KG1 (cell line): ENCODE results near the gene ARRB1.
A peak's percentile ranks its signal among the peaks of the same experiment; 100 is the strongest.

Experiments
- DNase-seq: peaks from one replicate; lab custom pipeline; 2025; lab: John Stamatoyannopoulos, UW

ARRB1 gene

GRCh38 chr11:75246671-75247350 lies 104.7 kb downstream of the ARRB1 start:
- no peak for DNase-seq

GRCh38 chr11:75246006-75246670 lies 105.3 kb downstream of the ARRB1 start:
- DNase-seq = no peak

GRCh38 chr11:75245356-75246005 lies 106.0 kb downstream of the ARRB1 start:
- no peak for DNase-seq

GRCh38 chr11:75244052-75244814 lies 107.2 kb downstream of the ARRB1 start:
- DNase-seq = no peak

- no peak for DNase-seq
These were observed 108.5 kb downstream of the ARRB1 start for GRCh38 chr11:75242722-75243600.

GRCh38 chr11:75241906-75242644 lies 109.4 kb downstream of the ARRB1 start:
- no peak for DNase-seq

GRCh38 chr11:75241036-75241905 lies 110.2 kb downstream of the ARRB1 start:
- DNase-seq = peak; percentile 64

- no peak for DNase-seq
These were observed 111.0 kb downstream of the ARRB1 start, which contains the start of gene TPBGL for GRCh38 chr11:75240311-75241035. TPBGL (plus strand) TSS chr11:75240774; CDS start chr11:75241050, 276 bp downstream.

- no peak for DNase-seq
These were observed 111.8 kb downstream of the ARRB1 start for GRCh38 chr11:75239531-75240290.

- no peak for DNase-seq
These were observed 112.6 kb downstream of the ARRB1 start for GRCh38 chr11:75238595-75239440.

- DNase-seq = no peak
These were observed 114.4 kb downstream of the ARRB1 start for GRCh38 chr11:75237050-75237449.

GRCh38 chr11:75236062-75236461 lies 115.4 kb downstream of the ARRB1 start:
- no peak for DNase-seq

GRCh38 chr11:75233754-75234172 lies 117.7 kb downstream of the ARRB1 start:
- peak; percentile 46 for DNase-seq

- no peak for DNase-seq
These were observed 120.8 kb downstream of the ARRB1 start for GRCh38 chr11:75230621-75231020.

- no peak for DNase-seq
These were observed 122.0 kb downstream of the ARRB1 start for GRCh38 chr11:75229466-75229865.

- no peak for DNase-seq
These were observed 125.7 kb downstream of the ARRB1 start for GRCh38 chr11:75225794-75226193.

GRCh38 chr11:75223954-75224643 lies 127.4 kb downstream of the ARRB1 start:
- no peak for DNase-seq
